ENCODE data around the gene RTN4RL2. TPM values are rescaled to one million over a fixed set of nuclear protein-coding genes. Genes with fewer than 3 reads are reported as not detected.
A peak's percentile ranks its signal among the peaks of the same experiment; 100 is the strongest.

The RTN4RL2 gene
- total RNA-seq: under 1 TPM in 1 of 4 donors, not detected in 3; 0.48 TPM

DNA sequence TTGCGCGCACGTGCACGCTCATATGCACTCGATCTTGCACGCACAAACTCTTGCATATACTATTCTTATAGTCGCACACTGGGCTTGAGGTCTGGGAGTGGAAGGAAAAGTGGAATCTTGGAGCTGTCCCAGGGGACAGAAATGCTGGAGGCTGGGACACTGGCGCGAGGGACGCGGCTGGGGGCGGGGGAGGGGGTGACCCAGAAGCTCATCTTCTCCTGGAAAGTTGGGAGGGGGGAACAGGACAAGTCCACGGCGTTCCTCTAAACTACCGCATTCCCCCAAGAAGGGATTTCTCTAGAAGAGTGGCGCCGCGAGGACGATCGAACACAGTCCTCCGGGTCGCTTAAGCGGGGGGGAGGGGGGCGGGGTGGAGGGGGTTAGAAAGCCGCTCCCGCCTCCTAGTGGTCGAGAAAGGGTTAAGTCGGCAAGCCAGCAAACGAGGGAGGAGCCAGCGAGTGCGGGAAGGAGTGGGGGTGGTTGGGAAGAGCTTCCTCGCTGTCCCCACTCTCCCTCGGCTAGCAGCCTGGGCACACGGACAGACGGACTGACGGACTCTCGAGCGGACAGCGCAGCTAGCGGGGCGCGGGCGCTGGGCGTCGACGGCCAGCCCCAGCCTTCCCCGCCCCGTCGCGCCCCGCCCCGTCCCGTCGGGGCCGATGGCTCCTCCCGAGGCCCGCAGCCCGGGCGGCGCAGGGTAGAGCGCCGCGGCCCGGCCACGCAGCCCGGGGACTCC, at the start of gene RTN4RL2:
Gene RTN4RL2, plus strand, starts transcription at position 507 of the 736 bp plus-strand sequence. CDS start 338 bp downstream, outside the sequence.
- no peaks in the 10 kb centered on the region for H3K36me3 ChIP-seq
- 0% methylated on average over 60 of the region's 66 CpGs; no CpG with 5 or more reads in 1 of the 2 donors for WGBS, 2 donors (ENCODE audit: low coverage in 1 of 2)
- peaks cover 27 to 42% (median 36%) of the 10 kb centered on the region in 4 donors for H3K4me1 ChIP-seq
- no peak for TF ChIP-seq POLR2A (IDR thresholded peaks at IDR 0.05)
- TF ChIP-seq POLR2AphosphoS5 (IDR thresholded peaks at IDR 0.05): no peak
- TF ChIP-seq, protein P1, sequence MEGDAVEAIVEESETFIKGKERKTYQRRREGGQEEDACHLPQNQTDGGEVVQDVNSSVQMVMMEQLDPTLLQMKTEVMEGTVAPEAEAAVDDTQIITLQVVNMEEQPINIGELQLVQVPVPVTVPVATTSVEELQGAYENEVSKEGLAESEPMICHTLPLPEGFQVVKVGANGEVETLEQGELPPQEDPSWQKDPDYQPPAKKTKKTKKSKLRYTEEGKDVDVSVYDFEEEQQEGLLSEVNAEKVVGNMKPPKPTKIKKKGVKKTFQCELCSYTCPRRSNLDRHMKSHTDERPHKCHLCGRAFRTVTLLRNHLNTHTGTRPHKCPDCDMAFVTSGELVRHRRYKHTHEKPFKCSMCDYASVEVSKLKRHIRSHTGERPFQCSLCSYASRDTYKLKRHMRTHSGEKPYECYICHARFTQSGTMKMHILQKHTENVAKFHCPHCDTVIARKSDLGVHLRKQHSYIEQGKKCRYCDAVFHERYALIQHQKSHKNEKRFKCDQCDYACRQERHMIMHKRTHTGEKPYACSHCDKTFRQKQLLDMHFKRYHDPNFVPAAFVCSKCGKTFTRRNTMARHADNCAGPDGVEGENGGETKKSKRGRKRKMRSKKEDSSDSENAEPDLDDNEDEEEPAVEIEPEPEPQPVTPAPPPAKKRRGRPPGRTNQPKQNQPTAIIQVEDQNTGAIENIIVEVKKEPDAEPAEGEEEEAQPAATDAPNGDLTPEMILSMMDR (IDR thresholded peaks at IDR 0.05): peak in 3 of 5 experiments; percentile 19 to 23 (median 19)
- H3K27ac ChIP-seq: no peak within 1 kb of the TSS
- peak within 1 kb of the TSS in 3 of 4 donors; percentile 21 to 51 (median 36) for H3K4me3 ChIP-seq
- in situ Hi-C loops (cut with MboI; ENCODE audit: low pct_ligation_motif_present in 1 of 4, low pct_unique_long_range_greater_than_20kb in 1 of 4, low sequenced_read_pairs in 3 of 4): loop anchor here in 2 of 4 donors (25.0 kb wide), 2 partner anchors 177 to 1052 kb away; partner anchors contain the start of genes YPEL4 (in 2 of the 2) and OR5B21 (in 1 of the 2)
- no peaks in the 10 kb centered on the region for H3K9me3 ChIP-seq
- intact Hi-C loops (cut with DNase I; ENCODE audit: low total_unique reads): no loop called here
- peaks cover 52% of the 10 kb centered on the region for H3K27me3 ChIP-seq
- no peak for DNase-seq

DNA sequence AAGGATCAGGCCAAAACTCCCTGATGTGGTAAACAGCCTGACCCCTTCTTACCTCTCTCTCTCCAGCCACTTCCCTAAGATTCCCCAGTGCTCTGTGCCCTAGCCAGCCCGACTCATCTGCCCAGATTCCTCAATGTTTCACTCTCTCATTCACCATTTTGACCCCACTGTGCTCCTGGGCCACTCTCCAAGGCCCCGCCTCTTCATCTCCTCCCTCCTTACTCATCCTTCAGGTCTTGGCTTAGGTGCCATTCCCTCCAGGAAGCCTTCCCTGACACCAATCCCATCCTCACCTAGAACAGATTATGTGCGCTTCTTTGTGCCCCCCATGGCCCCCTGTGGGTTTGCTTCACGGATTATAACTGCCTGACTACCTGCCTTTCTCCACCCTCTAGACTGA, 46.6 kb upstream of the RTN4RL2 start:
- 88 to 90% methylated on average over 4 of the region's 4 CpGs for WGBS, 2 donors (ENCODE audit: low coverage in 1 of 2)

DNA sequence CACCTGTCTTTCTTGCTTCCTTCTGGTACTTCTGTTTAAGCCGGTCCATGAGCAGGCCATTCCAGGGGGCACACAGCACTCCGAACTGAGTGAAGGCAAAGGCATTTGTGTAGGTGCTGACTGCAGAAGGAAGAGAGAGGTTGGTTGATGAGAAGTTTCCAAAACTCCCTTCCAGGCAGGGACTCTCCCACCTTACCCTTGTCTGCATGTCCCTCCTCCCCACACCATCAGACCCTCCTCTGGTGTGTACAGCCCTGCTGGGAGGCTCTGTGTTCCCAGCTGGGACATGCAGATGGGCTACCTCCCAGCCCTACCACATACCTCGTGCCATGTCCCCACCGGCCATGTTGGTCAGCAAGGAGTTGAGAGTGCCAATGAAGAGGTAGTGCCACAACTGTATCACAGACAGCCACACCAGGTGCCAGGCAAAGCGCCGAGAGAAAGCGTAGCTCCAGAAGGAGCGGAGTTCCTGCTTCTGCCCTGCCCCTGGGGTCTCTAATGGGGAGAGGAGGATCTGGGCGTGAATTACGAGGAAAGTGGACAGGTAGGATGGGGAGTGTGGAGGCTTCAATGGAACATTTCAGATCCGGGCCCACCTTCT, 45.6 kb upstream of the RTN4RL2 start:
- no peaks in the 10 kb centered on the region for H3K9me3 ChIP-seq
- intact Hi-C loops (cut with DNase I; ENCODE audit: low total_unique reads) (loop anchor here (2.0 kb wide), 1 partner anchor 24 kb away; no protein-coding TSS in a partner anchor), in situ Hi-C loops (cut with MboI; ENCODE audit: low pct_ligation_motif_present in 1 of 4, low pct_unique_long_range_greater_than_20kb in 1 of 4, low sequenced_read_pairs in 3 of 4) (no loop called here)
- 96 to 100% methylated on average over 4 to 11 of the region's 11 CpGs for WGBS, 2 donors (ENCODE audit: low coverage in 1 of 2)
- no peak overlapping the region for H3K4me3 ChIP-seq
- no peaks in the 10 kb centered on the region for H3K4me1 ChIP-seq
- H3K36me3 ChIP-seq: peaks cover 0 to 6% (median 0%) of the 10 kb centered on the region in 4 donors
- DNase-seq: no peak
- H3K27ac ChIP-seq: no peak overlapping the region
- H3K27me3 ChIP-seq: no peaks in the 10 kb centered on the region
- TF ChIP-seq POLR2A (IDR thresholded peaks at IDR 0.05) (no peak), POLR2AphosphoS5 (IDR thresholded peaks at IDR 0.05) (no peak), EP300 (IDR thresholded peaks at IDR 0.05; ENCODE audit: low read depth) (no peak)
- TF ChIP-seq, protein P1 (IDR thresholded peaks at IDR 0.05): no peak

More for the DNA sequence above, 46.6 kb upstream of the RTN4RL2 start:
- Histone ChIP-seq H3K27ac (no peak overlapping the region), H3K36me3 (peaks cover 0 to 6% (median 0%) of the 10 kb centered on the region in 4 donors), H3K4me1 (no peaks in the 10 kb centered on the region), H3K27me3 (no peaks in the 10 kb centered on the region), H3K9me3 (no peaks in the 10 kb centered on the region), H3K4me3 (no peak overlapping the region)
- in situ Hi-C loops (cut with MboI; ENCODE audit: low pct_ligation_motif_present in 1 of 4, low pct_unique_long_range_greater_than_20kb in 1 of 4, low sequenced_read_pairs in 3 of 4): no loop called here
- DNase-seq: no peak
- intact Hi-C loops (cut with DNase I; ENCODE audit: low total_unique reads): loop anchor here (2.0 kb wide), 1 partner anchor 25 kb away; no protein-coding TSS in a partner anchor
- no peak for TF ChIP-seq POLR2AphosphoS5 (IDR thresholded peaks at IDR 0.05)
- TF ChIP-seq POLR2A (IDR thresholded peaks at IDR 0.05): no peak
- TF ChIP-seq EP300 (IDR thresholded peaks at IDR 0.05; ENCODE audit: low read depth): no peak
- TF ChIP-seq, protein P1 (IDR thresholded peaks at IDR 0.05): no peak

DNA sequence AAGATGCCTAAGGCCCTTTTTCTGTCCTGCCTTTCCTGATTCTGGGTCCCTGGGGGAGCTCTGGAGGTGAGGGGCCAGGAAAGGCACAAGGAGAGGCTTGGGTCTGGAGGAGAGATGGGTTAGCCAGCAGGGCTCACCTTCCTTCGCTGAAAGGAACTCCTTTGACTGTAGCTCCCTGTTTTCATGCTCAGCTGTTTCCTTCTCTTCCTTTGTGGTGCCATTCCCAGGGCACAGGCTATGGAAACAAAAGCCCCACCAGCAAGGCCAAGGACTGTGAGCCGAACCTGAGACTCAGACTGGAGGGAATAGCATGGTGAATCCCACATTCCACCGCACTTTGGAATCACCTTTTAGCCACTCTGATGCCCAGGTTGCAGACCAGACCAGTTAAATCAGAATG, 43.9 kb upstream of the RTN4RL2 start:
- 98% methylated on average over 3 of the region's 3 CpGs; no CpG with 5 or more reads in 1 of the 2 donors for WGBS, 2 donors (ENCODE audit: low coverage in 1 of 2)
- no peak overlapping the region for H3K4me3 ChIP-seq
- H3K9me3 ChIP-seq: no peaks in the 10 kb centered on the region
- H3K27ac ChIP-seq: no peak overlapping the region
- DNase-seq: no peak
- no peaks in the 10 kb centered on the region for H3K4me1 ChIP-seq
- in situ Hi-C loops (cut with MboI; ENCODE audit: low pct_ligation_motif_present in 1 of 4, low pct_unique_long_range_greater_than_20kb in 1 of 4, low sequenced_read_pairs in 3 of 4): no loop called here
- intact Hi-C loops (cut with DNase I; ENCODE audit: low total_unique reads): no loop called here
- H3K36me3 ChIP-seq: peaks cover 0 to 6% (median 0%) of the 10 kb centered on the region in 4 donors
- no peak for TF ChIP-seq POLR2A (IDR thresholded peaks at IDR 0.05)
- TF ChIP-seq, protein P1 (IDR thresholded peaks at IDR 0.05): no peak
- TF ChIP-seq EP300 (IDR thresholded peaks at IDR 0.05; ENCODE audit: low read depth): no peak
- TF ChIP-seq POLR2AphosphoS5 (IDR thresholded peaks at IDR 0.05): no peak
- H3K27me3 ChIP-seq: no peaks in the 10 kb centered on the region
